Lower leg skin (tissue), 3 donors: ENCODE data around the gene PPM1L.

ENCODE experiments used
- POLR2A ChIP-seq, 2 donors: fragments of 450-650 bp; IDR thresholded peaks; one replicate each; pipeline ENCODE4 v1.6.1; 2016 to 2017; ENCODE audit warnings: antibody characterized with exemption in 2 of 2, mild to moderate bottlenecking in 1 of 2, moderate library complexity in 1 of 2
- TF ChIP-seq, protein P1 (sequence below), 3 donors: fragments of 450-650 bp; IDR thresholded peaks; one replicate each; pipeline ENCODE4 v1.5.1; 2016; ENCODE audit warnings: antibody characterized with exemption in 3 of 3, mild to moderate bottlenecking in 3 of 3, moderate library complexity in 2 of 3

DNA sequence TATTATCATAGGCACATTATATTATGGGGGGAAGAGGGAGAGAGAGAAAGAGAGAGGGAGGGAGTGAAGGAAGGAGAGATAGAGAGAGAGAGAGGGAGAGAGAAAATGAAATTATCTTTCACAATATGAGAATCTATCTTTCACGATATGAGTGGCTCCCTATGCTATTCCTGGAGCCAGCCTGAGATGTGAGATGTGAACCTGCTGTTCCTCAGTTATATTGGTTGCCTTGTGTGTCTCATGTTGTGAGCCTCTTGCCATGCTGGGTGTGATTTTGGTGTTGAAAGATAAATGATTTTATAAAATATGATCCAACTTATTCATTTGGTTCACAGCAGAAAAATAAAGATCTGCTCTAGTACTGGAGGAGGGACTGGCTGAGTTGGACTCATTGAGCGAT is 148.7 kb downstream of the PPM1L start:
- TF ChIP-seq, protein P1, sequence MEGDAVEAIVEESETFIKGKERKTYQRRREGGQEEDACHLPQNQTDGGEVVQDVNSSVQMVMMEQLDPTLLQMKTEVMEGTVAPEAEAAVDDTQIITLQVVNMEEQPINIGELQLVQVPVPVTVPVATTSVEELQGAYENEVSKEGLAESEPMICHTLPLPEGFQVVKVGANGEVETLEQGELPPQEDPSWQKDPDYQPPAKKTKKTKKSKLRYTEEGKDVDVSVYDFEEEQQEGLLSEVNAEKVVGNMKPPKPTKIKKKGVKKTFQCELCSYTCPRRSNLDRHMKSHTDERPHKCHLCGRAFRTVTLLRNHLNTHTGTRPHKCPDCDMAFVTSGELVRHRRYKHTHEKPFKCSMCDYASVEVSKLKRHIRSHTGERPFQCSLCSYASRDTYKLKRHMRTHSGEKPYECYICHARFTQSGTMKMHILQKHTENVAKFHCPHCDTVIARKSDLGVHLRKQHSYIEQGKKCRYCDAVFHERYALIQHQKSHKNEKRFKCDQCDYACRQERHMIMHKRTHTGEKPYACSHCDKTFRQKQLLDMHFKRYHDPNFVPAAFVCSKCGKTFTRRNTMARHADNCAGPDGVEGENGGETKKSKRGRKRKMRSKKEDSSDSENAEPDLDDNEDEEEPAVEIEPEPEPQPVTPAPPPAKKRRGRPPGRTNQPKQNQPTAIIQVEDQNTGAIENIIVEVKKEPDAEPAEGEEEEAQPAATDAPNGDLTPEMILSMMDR (IDR thresholded peaks at IDR 0.05): no peak
- TF ChIP-seq POLR2A (IDR thresholded peaks at IDR 0.05): no peak
